ENCODE results near the gene SLC22A14. TPM values are rescaled to one million over a fixed set of nuclear protein-coding genes. Genes with fewer than 3 reads are reported as not detected.

SLC22A14 gene
- total RNA-seq, 2 experiments from 2014 or later: not detected

Other genes starting within 250 kb of the SLC22A14 start
- under 1 TPM; 0.26 to 0.60 TPM for gene DLEC1, start 243.1 kb upstream of the SLC22A14 start, total RNA-seq
- 100 to 1,000 TPM in 1 of 2 experiments, 10 to 100 TPM in 1; 99.7 to 104 TPM for gene ACAA1, start 145.2 kb upstream of the SLC22A14 start, total RNA-seq
- 10 to 100 TPM; 72.5 to 78.6 TPM for gene MYD88, start 143.6 kb upstream of the SLC22A14 start, total RNA-seq
- gene OXSR1, start 116.8 kb upstream of the SLC22A14 start, total RNA-seq: 10 to 100 TPM; 56.9 to 60.3 TPM
- 1 to 10 TPM in 1 of 2 experiments, under 1 TPM in 1; 0.58 to 1.0 TPM for gene SLC22A13, start 16.5 kb upstream of the SLC22A14 start, total RNA-seq
- gene XYLB, start 64.5 kb downstream of the SLC22A14 start, total RNA-seq: 1 to 10 TPM; 5.3 to 6.1 TPM
- gene ACVR2B, start 171.6 kb downstream of the SLC22A14 start, total RNA-seq: 1 to 10 TPM; 4.5 to 4.7 TPM
- 10 to 100 TPM; 18.5 to 23.0 TPM for gene EXOG, start 214.0 kb downstream of the SLC22A14 start, total RNA-seq